Rectal smooth muscle tissue (tissue), 1 donor: ENCODE data around the gene STX8.

Experiments
- H3K27ac ChIP-seq: one replicate; pipeline ENCODE4 v1.7.0; 2013; ENCODE audit warnings: low read depth, low read length, inconsistent platforms
- H3K27me3 ChIP-seq: one replicate; pipeline ENCODE4 v1.7.0; 2013; ENCODE audit warnings: low read length; ENCODE audit not compliant: control insufficient read depth, insufficient read depth
- H3K36me3 ChIP-seq: one replicate; pipeline ENCODE4 v1.7.0; 2013; ENCODE audit warnings: low read length; ENCODE audit not compliant: control insufficient read depth, insufficient read depth
- H3K4me1 ChIP-seq: one replicate; pipeline ENCODE4 v1.7.0; 2013; ENCODE audit warnings: low read length; ENCODE audit not compliant: control insufficient read depth, insufficient read depth
- H3K4me3 ChIP-seq: one replicate; pipeline ENCODE4 v1.7.0; 2013; ENCODE audit warnings: low read length
- H3K9ac ChIP-seq: one replicate; pipeline ENCODE4 v1.7.0; 2013; ENCODE audit warnings: low read length

STX8 gene

DNA sequence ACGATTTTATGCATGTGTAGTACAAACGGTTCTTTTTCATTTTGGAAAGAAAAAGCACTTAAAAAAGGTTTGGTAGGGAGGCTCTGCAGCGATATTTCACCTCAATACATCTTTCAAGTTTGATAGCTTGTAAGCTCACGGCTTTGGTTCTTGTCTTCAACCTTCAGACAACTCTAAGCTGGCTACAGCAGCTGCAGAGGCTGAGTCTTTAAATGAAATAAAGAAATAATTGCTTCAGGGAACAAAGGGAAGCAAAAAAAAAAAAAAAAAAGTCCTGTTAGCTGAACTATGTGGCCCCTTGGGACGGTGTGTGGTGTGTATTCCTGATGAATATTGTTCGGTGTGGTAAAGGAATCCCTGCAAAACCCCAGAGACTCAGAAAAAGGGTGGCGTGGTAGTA, 289.2 kb downstream of the STX8 start:
- Histone ChIP-seq H3K36me3 (no peaks in the 10 kb centered on the region), H3K9ac (no peak overlapping the region), H3K27ac (no peak overlapping the region), H3K4me3 (no peak overlapping the region), H3K4me1 (peaks cover 4% of the 10 kb centered on the region), H3K27me3 (no peaks in the 10 kb centered on the region)

DNA sequence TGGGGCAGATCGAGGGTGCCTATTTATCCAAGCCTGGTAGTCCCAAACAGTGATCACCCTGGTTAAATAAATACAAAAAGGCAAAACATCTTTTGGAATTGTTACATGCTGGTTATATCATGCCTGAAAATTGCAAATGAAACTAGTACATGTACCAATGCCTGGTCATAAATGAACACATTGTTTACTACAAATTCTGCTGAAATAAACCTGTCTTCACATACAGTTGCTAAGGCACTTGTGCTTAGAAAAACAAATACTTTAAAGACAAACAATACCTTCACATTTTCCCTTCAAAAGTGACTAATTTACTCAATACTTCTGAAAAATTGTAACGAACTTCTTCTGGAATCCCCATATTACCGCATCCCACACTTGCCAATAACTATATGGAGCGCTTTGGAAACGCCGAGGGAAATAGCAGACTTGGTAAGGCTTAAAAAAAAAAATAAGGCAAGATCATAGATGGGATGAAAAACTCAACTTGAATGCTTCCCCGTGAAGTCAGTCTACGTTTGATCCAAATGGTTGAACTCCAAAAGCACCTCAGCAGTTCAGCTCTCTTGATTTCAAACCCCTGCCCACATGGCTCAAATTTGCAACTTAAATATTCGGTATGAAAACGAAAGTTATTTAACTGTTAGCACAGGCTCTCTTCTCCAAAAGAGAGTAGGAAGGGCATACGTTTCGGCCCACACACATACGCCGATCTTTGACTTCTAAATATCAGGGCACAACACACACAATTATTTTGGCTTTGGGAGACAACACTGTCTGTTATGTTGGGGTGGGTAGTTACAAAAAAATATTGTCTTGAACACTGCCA, 289.8 kb downstream of the STX8 start:
- H3K4me1 ChIP-seq, result peaks cover 4% of the 10 kb centered on the region
- no peaks in the 10 kb centered on the region for H3K27me3 ChIP-seq
- peak overlapping the region; percentile 11 for H3K27ac ChIP-seq
- H3K4me3 ChIP-seq, result no peak overlapping the region
- no peaks in the 10 kb centered on the region for H3K36me3 ChIP-seq
- no peak overlapping the region for H3K9ac ChIP-seq

DNA sequence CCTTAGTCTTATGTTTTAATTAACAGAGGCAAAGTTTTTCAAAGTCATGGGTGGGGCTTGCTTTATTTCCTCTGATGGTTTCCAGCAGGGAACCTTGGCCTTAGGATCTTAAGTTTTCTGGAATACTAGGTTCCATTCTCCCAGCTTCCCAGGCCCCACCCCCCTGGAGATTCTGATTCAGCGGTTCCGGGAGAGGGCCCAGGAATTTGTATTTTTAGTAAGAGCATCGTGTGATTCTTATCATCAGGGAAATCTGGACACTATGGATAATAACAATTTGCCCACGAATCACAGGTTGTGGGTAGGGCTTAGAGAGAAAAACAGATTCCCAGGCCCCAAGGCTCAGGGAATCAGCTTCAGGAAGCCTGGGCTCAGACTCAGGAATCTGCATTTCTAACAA, 290.7 kb downstream of the STX8 start:
- peaks cover 4% of the 10 kb centered on the region for H3K4me1 ChIP-seq
- no peak overlapping the region for H3K4me3 ChIP-seq
- H3K27me3 ChIP-seq, result no peaks in the 10 kb centered on the region
- H3K36me3 ChIP-seq, result no peaks in the 10 kb centered on the region
- peak overlapping the region; percentile 11 for H3K27ac ChIP-seq
- no peak overlapping the region for H3K9ac ChIP-seq

DNA sequence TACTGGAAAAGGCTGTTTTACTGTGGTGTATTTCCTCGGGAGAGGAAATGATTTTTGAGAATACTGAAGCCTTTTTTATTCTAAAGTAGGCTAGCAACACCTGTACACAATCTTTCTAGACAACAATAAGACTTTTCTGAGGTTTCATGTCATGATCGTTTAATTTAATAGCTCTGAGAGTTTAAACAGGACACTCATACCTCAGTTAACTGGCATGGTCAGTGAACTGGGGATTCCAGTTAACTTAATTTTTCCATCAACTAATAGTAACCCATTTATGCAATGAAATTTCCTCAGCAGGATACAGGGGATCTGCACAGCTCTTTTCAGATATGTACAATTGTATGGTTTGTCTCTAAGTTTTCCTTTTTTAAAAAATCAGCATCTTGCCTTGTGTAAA, 291.7 kb downstream of the STX8 start:
- Histone ChIP-seq H3K9ac (no peak overlapping the region), H3K27ac (no peak overlapping the region), H3K27me3 (no peaks in the 10 kb centered on the region), H3K4me1 (peaks cover 4% of the 10 kb centered on the region), H3K4me3 (no peak overlapping the region), H3K36me3 (no peaks in the 10 kb centered on the region)

DNA sequence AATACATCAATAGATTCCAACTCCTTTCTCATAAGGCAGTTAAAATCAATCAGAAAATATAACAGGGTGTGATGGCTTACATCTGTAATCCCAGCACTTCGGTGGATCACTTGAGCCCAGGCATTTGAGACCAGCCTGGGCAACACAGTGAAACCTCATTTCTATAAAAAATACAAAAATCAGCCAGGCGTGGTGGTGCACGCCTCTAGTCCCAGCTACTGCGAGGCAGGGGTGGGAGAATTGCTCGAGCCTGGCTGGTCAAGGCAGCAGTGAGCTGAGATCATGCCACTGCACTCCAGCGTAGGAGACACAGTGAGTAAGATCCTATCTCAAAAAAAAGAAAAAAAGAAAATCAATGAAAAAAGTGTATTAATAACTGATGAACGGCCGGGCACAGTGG, 295.7 kb downstream of the STX8 start:
- Histone ChIP-seq H3K4me1 (peaks cover 4% of the 10 kb centered on the region), H3K27me3 (no peaks in the 10 kb centered on the region), H3K36me3 (no peaks in the 10 kb centered on the region), H3K9ac (no peak overlapping the region), H3K27ac (no peak overlapping the region), H3K4me3 (no peak overlapping the region)

DNA sequence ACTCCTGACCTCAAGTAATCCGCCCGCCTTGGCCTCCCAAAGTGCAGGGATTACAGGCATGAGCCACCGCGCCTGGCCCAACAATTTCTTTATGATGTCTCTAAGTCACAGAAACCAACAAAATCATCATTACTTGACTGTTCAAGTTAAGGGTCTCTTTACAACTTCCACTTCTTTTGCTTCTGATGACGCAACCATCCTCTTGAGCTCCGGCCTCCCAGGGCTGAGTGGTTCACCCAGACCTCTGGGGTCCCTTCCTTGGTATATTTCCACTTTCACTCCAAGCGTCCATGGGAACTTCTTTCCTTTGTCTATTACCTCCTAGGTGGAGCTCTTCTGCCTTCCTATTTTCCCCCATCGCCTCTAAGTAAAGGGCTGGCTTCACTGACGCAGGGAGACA, 300.6 kb downstream of the STX8 start:
- Histone ChIP-seq H3K4me1 (peaks cover 3% of the 10 kb centered on the region), H3K9ac (no peak overlapping the region), H3K4me3 (no peak overlapping the region), H3K27ac (no peak overlapping the region), H3K36me3 (no peaks in the 10 kb centered on the region), H3K27me3 (no peaks in the 10 kb centered on the region)

DNA sequence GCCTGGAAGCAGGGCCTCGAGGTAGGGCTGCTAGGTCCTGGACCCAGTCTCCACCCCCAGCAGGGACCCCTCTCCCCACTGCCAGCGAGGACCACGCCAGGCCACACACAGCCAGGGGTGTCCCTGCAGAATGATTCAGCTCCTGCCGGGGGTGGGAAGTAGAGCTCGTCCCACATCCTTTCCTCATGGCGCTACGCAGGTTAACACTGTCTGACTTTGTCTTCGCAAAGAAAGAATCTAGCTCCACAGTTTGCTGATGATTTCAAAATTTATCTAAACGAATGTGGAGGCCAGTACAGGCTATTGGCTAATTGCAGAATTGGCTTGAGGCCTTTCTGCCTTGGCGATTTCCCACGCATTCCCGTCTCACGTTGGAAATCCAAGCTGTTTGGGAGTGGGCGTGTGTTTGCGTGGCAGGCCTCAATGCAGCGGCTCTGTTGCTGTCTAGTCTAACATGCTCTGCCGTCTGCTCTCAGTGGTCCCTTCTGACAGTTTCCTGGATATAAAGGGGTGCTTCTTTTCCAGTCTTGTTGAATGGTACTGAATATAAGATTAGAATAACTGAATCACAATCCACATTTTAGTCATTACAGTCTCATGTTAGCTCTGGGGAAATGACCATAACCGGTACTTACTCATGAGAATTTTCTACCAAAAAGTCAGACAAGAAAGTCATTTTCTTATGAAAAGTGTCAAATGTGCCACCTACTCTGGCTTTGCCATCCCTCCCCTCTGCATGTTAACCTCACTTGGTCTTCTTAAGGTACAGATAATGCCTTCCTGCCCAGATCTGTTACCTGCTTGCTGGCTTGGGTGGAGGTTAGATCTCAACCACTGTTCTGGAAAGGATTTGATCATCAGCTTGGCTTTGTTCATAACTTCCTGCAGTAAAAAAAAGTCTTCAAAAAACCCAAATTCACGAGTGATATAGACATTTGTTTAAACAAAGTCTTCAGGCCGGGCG, 301.9 kb downstream of the STX8 start:
- peak overlapping the region; percentile 19 for H3K27ac ChIP-seq
- H3K9ac ChIP-seq, result no peak overlapping the region
- H3K36me3 ChIP-seq, result no peaks in the 10 kb centered on the region
- H3K4me3 ChIP-seq, result no peak overlapping the region
- H3K4me1 ChIP-seq, result peaks cover 3% of the 10 kb centered on the region
- H3K27me3 ChIP-seq, result no peaks in the 10 kb centered on the region

DNA sequence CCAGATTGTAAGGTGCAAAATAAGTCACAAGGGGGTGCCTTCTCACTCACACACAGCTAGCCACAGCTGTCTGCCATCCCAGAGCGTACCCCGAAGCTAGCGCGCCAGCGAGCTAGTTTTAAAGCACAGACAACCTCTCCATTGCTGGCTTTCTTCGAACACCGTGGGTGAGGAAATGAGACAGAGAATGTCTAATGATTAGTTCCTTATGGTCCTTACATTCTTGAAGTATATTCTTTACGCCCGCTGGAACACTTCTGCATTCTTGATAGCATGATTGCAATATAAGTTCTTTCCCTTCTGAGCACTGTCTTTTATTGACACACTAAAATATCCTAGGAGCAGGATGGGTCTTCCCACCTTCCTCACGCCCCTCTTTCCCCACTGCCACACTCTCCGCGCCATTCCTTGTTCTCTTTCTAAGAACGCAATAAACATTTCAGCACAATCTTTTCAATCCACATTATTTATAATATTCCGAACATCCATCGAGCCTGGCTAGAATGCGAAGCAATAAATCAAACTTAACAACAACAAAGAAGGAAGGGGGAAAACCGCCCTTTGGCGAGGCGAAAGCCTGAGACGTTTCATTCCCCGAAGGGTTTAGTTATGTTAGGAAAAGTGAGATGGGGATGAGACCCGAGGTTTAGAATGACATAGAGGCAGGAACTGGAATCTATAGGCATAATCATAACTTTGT, 303.0 kb downstream of the STX8 start:
- H3K9ac ChIP-seq, result no peak overlapping the region
- peak overlapping the region; percentile 33 for H3K27ac ChIP-seq
- no peaks in the 10 kb centered on the region for H3K36me3 ChIP-seq
- no peaks in the 10 kb centered on the region for H3K27me3 ChIP-seq
- peak overlapping the region; percentile 6 for H3K4me3 ChIP-seq
- H3K4me1 ChIP-seq, result peaks cover 3% of the 10 kb centered on the region

DNA sequence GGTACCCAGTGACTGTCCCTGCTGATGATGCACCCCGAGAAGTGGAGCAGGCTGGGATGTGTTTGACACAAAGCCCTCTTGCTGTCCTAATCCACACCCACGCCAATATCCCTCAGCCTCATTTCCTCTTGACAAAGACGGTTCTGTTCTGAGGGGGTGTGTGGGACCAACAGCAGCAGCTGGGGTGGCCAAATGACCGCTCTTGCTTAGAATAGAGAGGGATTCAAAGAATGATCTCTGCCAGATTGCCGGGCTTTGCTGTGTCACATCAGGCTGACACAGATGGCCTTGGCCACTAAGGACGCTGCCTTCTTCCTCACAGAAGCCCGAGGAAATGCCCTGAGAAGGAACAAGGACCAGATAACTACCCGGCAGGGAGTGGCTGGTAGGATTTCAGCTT, 303.6 kb downstream of the STX8 start:
- no peaks in the 10 kb centered on the region for H3K36me3 ChIP-seq
- no peak overlapping the region for H3K4me3 ChIP-seq
- H3K27me3 ChIP-seq, result no peaks in the 10 kb centered on the region
- no peak overlapping the region for H3K9ac ChIP-seq
- H3K4me1 ChIP-seq, result peaks cover 3% of the 10 kb centered on the region
- peak overlapping the region; percentile 50 for H3K27ac ChIP-seq

DNA sequence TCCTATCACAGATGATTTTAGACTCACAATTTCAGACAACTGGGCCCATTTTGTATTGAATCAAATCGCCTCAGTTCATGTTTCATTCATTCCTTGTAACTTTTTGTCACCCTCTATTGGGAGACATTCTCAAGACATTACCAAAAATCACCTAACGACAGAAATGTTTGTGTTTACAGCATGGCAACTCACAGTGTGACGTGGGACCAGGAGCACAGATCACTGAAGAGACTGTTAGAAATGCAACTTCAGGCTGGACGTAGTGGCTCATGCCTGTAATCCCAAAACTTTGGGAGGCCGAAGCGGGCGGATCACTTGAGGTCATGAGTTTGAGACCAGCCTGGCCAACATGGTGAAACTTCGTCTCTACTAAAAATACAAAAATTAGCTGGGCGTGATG, 304.7 kb downstream of the STX8 start:
- H3K27me3 ChIP-seq, result no peaks in the 10 kb centered on the region
- no peaks in the 10 kb centered on the region for H3K36me3 ChIP-seq
- H3K4me3 ChIP-seq, result no peak overlapping the region
- H3K4me1 ChIP-seq, result peaks cover 3% of the 10 kb centered on the region
- no peak overlapping the region for H3K27ac ChIP-seq
- H3K9ac ChIP-seq, result no peak overlapping the region

DNA sequence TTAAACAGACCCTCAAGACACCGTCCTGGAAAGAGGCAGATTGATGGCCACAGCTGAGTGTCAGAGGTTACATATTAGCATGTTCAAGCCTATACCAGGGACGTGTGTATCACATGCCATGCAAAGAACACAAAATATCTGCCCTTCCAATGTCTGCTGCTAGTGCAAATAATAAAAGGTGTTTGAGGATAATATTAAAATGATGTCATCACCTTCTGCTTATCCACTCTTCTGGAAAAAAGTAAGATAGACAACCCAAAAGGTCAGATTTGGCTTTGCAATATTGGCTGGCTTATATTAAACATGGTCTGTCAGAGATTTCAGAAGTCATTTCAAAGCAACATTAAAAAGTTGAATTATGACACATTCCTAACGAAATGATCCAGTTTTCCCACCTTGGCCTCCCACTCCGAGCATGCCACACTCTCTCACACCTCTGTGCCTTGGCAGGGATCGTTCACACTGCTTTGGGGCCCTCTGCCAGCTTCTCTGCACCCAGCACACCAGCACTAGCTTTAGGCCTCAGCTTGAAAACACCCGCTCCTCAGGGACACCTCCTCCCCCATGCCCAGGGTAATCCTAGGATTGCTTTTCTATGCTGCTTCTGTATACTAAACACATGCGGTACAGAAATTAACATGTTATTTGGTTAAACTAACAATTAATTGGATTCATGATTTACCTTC, 306.1 kb downstream of the STX8 start:
- no peaks in the 10 kb centered on the region for H3K27me3 ChIP-seq
- H3K4me3 ChIP-seq, result no peak overlapping the region
- H3K27ac ChIP-seq, result no peak overlapping the region
- H3K4me1 ChIP-seq, result peaks cover 3% of the 10 kb centered on the region
- no peaks in the 10 kb centered on the region for H3K36me3 ChIP-seq
- H3K9ac ChIP-seq, result no peak overlapping the region

DNA sequence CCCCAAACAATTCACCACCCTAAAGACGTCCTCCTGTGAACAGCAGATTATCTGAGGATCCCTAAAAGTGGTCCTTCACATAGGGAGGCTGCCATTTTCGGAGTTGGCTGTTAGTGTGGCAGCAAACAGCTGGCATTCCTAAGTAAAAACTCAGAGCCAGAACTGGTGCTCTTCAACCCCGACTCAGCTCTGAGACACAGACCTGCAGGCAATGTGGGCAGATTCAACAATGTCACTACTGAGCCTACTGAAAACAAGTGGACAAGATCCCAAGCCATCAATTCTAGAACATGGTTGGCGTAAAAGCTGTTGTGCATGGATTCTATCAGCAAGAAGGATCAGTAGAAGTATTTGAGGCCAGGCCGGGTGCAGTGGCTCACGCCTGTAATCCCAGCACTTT, 307.1 kb downstream of the STX8 start:
- Histone ChIP-seq H3K27me3 (no peaks in the 10 kb centered on the region), H3K4me1 (peaks cover 3% of the 10 kb centered on the region), H3K27ac (no peak overlapping the region), H3K9ac (no peak overlapping the region), H3K36me3 (no peaks in the 10 kb centered on the region), H3K4me3 (no peak overlapping the region)
